Measurements from ENCODE around the gene WDR37. TPM values are rescaled to one million over a fixed set of nuclear protein-coding genes. Genes with fewer than 3 reads are reported as not detected.

WDR37 gene
- polyA plus RNA-seq, 1 donor (not counting 4 experiments of a cell fraction or from before 2014, with no cell fraction given): 16.0 TPM

DNA sequence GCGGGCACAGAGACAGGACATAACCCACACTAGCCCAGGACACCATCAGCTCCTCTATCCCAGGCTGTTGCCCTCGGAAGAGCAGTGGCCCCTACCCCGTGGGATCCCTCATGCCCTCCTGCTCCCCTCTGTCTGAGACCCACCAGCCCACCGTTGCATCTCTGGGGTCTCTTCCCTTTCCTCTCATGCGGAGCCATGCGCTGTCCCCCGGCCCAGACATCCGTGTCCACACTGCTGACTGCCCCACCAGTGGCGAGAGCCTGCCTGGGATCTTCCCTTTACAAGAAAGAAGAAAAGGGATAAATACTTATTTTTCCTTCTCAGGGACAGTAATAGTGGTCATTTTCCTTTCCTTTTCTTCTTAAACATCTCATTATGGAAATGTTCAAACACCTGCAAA, 115.4 kb downstream of the WDR37 start:
- Histone ChIP-seq H3K9ac (ENCODE audit: control insufficient read depth, extremely low read depth, insufficient read depth, low read length) (no peak overlapping the region), H3K79me2 (ENCODE audit: control insufficient read depth, insufficient read depth, low read length) (no peaks in the 10 kb centered on the region), H3K9me3 (ENCODE audit: control insufficient read depth, low read depth, low read length) (no peaks in the 10 kb centered on the region), H4K20me1 (ENCODE audit: control insufficient read depth, extremely low read depth, insufficient read depth, low read length) (no peaks in the 10 kb centered on the region), H2AFZ (ENCODE audit: control insufficient read depth, low read length) (no peak overlapping the region), H3K9me1 (ENCODE audit: control insufficient read depth, extremely low read depth, insufficient read depth, low read length) (no peaks in the 10 kb centered on the region), H3K4me2 (ENCODE audit: control insufficient read depth, extremely low read depth, insufficient read depth, low read depth, low read length) (no peak overlapping the region), H3K27me3 (ENCODE audit: control insufficient read depth, extremely low read depth, insufficient read depth, low read length) (no peaks in the 10 kb centered on the region), H3K36me3 (ENCODE audit: control insufficient read depth in 2 of 2, extremely low read depth in 1 of 2, insufficient read depth in 2 of 2, low read length in 2 of 2) (no peaks in the 10 kb centered on the region), H3K27ac (ENCODE audit: control insufficient read depth, insufficient read depth, low read length) (no peak overlapping the region), H3K4me3 (ENCODE audit: control insufficient read depth in 2 of 3, extremely low read depth in 1 of 3, insufficient read depth in 2 of 3, low read depth in 1 of 3, low read length in 3 of 3) (no peak overlapping the region), H3K4me1 (ENCODE audit: control insufficient read depth, extremely low read depth, insufficient read depth, low read length) (no peaks in the 10 kb centered on the region)
- no peak for TF ChIP-seq EZH2 (IDR thresholded peaks at IDR 0.05; ENCODE audit: low read length)
- no peak for TF ChIP-seq CTCF (optimal IDR thresholded peaks at IDR 0.05 in 1 of 3, IDR thresholded peaks at IDR 0.05 in 1 of 3, conservative IDR thresholded peaks at IDR 0.05 in 1 of 3; ENCODE audit: extremely low read depth in 1 of 3, insufficient read depth in 2 of 3, low read length in 3 of 3)
- DNase-seq (ENCODE audit: low read depth, low spot score) (no peak), FAIRE-seq (no peak)
- dilution Hi-C loops (cut with MboI; ENCODE audit: extremely low pct_ligation_motif_present, low sequenced_read_pairs): no loop called here

DNA sequence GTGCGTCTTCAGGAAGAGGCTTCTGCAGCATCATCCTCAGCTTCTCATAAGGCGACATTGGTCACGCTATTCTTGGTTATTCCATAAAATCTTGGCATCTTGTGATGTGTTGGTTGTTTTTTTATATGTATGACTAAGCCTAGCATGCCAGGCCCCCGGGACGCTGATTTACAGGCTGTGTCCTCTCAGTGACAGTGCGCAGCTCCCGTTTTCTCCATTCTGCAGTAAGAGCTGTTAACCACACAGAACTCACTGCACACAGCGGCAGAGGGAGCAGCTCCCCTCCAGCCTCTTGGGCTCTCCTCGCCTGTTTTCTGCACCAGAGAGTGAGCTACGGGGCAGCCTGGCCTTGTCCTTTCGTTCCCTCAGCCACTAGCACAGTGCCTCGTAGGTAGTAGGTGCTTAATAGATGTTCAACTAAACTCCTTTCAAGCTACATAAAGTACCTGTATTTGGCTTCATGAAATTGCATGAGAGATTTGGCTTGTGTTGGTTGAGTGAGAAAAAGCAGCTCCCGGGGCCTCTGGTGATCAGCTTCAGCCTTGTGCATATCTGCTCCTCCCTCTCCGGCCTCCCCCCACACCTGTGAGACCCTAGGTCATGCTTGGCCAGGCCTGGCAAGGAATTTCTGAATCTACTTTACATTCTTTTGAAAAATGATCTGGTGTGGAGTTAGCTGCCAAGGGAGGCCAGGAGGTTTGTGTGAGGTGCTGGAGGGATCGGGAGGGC, 116.2 kb downstream of the WDR37 start:
- no peaks in the 10 kb centered on the region for H3K79me2 ChIP-seq (ENCODE audit: control insufficient read depth, insufficient read depth, low read length)
- TF ChIP-seq EZH2 (IDR thresholded peaks at IDR 0.05; ENCODE audit: low read length) (no peak), CTCF (optimal IDR thresholded peaks at IDR 0.05 in 1 of 3, IDR thresholded peaks at IDR 0.05 in 1 of 3, conservative IDR thresholded peaks at IDR 0.05 in 1 of 3; ENCODE audit: extremely low read depth in 1 of 3, insufficient read depth in 2 of 3, low read length in 3 of 3) (no peak)
- H3K27ac ChIP-seq (ENCODE audit: control insufficient read depth, insufficient read depth, low read length): no peak overlapping the region
- no peaks in the 10 kb centered on the region for H3K36me3 ChIP-seq (ENCODE audit: control insufficient read depth in 2 of 2, extremely low read depth in 1 of 2, insufficient read depth in 2 of 2, low read length in 2 of 2)
- H3K9me1 ChIP-seq (ENCODE audit: control insufficient read depth, extremely low read depth, insufficient read depth, low read length): no peaks in the 10 kb centered on the region
- H2AFZ ChIP-seq (ENCODE audit: control insufficient read depth, low read length): no peak overlapping the region
- H3K4me2 ChIP-seq (ENCODE audit: control insufficient read depth, extremely low read depth, insufficient read depth, low read depth, low read length): no peak overlapping the region
- H3K4me3 ChIP-seq (ENCODE audit: control insufficient read depth in 2 of 3, extremely low read depth in 1 of 3, insufficient read depth in 2 of 3, low read depth in 1 of 3, low read length in 3 of 3): no peak overlapping the region
- H4K20me1 ChIP-seq (ENCODE audit: control insufficient read depth, extremely low read depth, insufficient read depth, low read length): no peaks in the 10 kb centered on the region
- FAIRE-seq (no peak), DNase-seq (ENCODE audit: low read depth, low spot score) (no peak)
- no peaks in the 10 kb centered on the region for H3K27me3 ChIP-seq (ENCODE audit: control insufficient read depth, extremely low read depth, insufficient read depth, low read length)
- no peaks in the 10 kb centered on the region for H3K9me3 ChIP-seq (ENCODE audit: control insufficient read depth, low read depth, low read length)
- no peaks in the 10 kb centered on the region for H3K4me1 ChIP-seq (ENCODE audit: control insufficient read depth, extremely low read depth, insufficient read depth, low read length)
- dilution Hi-C loops (cut with MboI; ENCODE audit: extremely low pct_ligation_motif_present, low sequenced_read_pairs): no loop called here
- no peak overlapping the region for H3K9ac ChIP-seq (ENCODE audit: control insufficient read depth, extremely low read depth, insufficient read depth, low read length)
